Stimulated activated CD8-positive, alpha-beta memory T cell treated with anti-CD3 and anti-CD28 coated beads, Interleukin-4, amount 100 ng/mL, for 4 hours (primary cell): ENCODE measurements around the gene SMPD3.

Experiments used
- DNase-seq, 2 donors: peaks; one replicate each; pipeline ENCODE4 v3.0.0-alpha.2; 2020; ENCODE audit warnings: low read depth in 2 of 2, low spot score in 1 of 2

The SMPD3 gene

GRCh38 chr16:68342620-68343019 is 105.7 kb downstream of the SMPD3 start:
- DNase-seq: no peak

- DNase-seq: no peak
Observed at GRCh38 chr16:68339214-68339613, 109.1 kb downstream of the SMPD3 start.

GRCh38 chr16:68338326-68339119 is 109.8 kb downstream of the SMPD3 start:
- no peak for DNase-seq

GRCh38 chr16:68335175-68335574 is 113.1 kb downstream of the SMPD3 start:
- no peak for DNase-seq

- DNase-seq: no peak
Observed at GRCh38 chr16:68332411-68333121, 115.7 kb downstream of the SMPD3 start.

GRCh38 chr16:68331879-68332410 is 116.4 kb downstream of the SMPD3 start:
- no peak for DNase-seq

- DNase-seq: no peak
Observed at GRCh38 chr16:68328860-68329390, 119.4 kb downstream of the SMPD3 start.

GRCh38 chr16:68328151-68328859 is 120.0 kb downstream of the SMPD3 start:
- peak; percentile 58 to 61 for DNase-seq

GRCh38 chr16:68324780-68325357 is 123.4 kb downstream of the SMPD3 start:
- no peak for DNase-seq

GRCh38 chr16:68324336-68324735 is 124.0 kb downstream of the SMPD3 start:
- DNase-seq: no peak

GRCh38 chr16:68319185-68319908 is 129.0 kb downstream of the SMPD3 start:
- peak in 1 of 2 donors; percentile 9 for DNase-seq

- DNase-seq: no peak
Observed at GRCh38 chr16:68313116-68313515, 135.2 kb downstream of the SMPD3 start.

GRCh38 chr16:68310774-68311511 is 137.4 kb downstream of the SMPD3 start, which contains the start of the genes PRMT7 and SLC7A6OS:
TSS of gene PRMT7 (plus strand) at chr16:68311019. CDS start at chr16:68315980, 4,961 bp downstream.
TSS of gene SLC7A6OS (minus strand) at chr16:68310946. CDS start at chr16:68310926, 20 bp downstream.
- peak; percentile 77 to 84 for DNase-seq

- no peak for DNase-seq
Observed at GRCh38 chr16:68310437-68310773, 137.9 kb downstream of the SMPD3 start.

GRCh38 chr16:68309799-68310198 is 138.5 kb downstream of the SMPD3 start:
- DNase-seq: no peak
